Measurements from ENCODE around the gene MLF1. TPM values are rescaled to one million over a fixed set of nuclear protein-coding genes. Genes with fewer than 3 reads are reported as not detected.

Gene MLF1
- total RNA-seq = 1 to 10 TPM; 1.3 to 5.9 (median 1.7) TPM

- no peaks in the 10 kb centered on the region for H3K9me3 ChIP-seq
- peaks cover 0 to 17% (median 0%) of the 10 kb centered on the region in 3 donors for H3K4me1 ChIP-seq
- peak; percentile 67 for DNase-seq
- WGBS, 2 donors = 0 to 2% methylated on average over 16 to 30 of the region's 51 CpGs
- intact Hi-C loops (cut with DNase I) = no loop called here
- H3K36me3 ChIP-seq = no peaks in the 10 kb centered on the region
- peak within 1 kb of the TSS in 3 of 4 donors; percentile 70 to 80 (median 79) for H3K27ac ChIP-seq
- peak within 1 kb of the TSS; percentile 39 to 77 (median 58) for H3K4me3 ChIP-seq
- H3K27me3 ChIP-seq = no peaks in the 10 kb centered on the region
- peak in 1 of 4 donors; percentile 63 for TF ChIP-seq POLR2A (IDR thresholded peaks at IDR 0.05)
- peak in 1 of 6 experiments; percentile 18 for TF ChIP-seq CTCF (IDR thresholded peaks at IDR 0.05)
These were observed at the start of gene MLF1 for GRCh38 chr3:158570999-158571702. TSS of gene MLF1 (plus strand) at chr3:158571194. CDS start at chr3:158571301, 107 bp downstream.

GRCh38 chr3:158522221-158523136 is 48.5 kb upstream of the MLF1 start:
- no peak for TF ChIP-seq POLR2A (IDR thresholded peaks at IDR 0.05)
- TF ChIP-seq CTCF (IDR thresholded peaks at IDR 0.05) = no peak
- Histone ChIP-seq H3K4me3 (no peak overlapping the region), H3K9me3 (no peaks in the 10 kb centered on the region), H3K4me1 (no peaks in the 10 kb centered on the region), H3K27ac (no peak overlapping the region), H3K36me3 (no peaks in the 10 kb centered on the region), H3K27me3 (no peaks in the 10 kb centered on the region)
- intact Hi-C loops (cut with DNase I) = no loop called here
- 54 to 58% methylated on average over 4 of the region's 4 CpGs for WGBS, 2 donors
- DNase-seq = no peak

GRCh38 chr3:158528076-158528674 is 42.8 kb upstream of the MLF1 start:
- 88 to 99% methylated on average over 7 of the region's 7 CpGs for WGBS, 2 donors
- no peaks in the 10 kb centered on the region for H3K4me1 ChIP-seq
- intact Hi-C loops (cut with DNase I) = no loop called here
- TF ChIP-seq POLR2A (IDR thresholded peaks at IDR 0.05) (no peak), CTCF (IDR thresholded peaks at IDR 0.05) (no peak)
- H3K4me3 ChIP-seq = no peak overlapping the region
- DNase-seq = no peak
- no peaks in the 10 kb centered on the region for H3K36me3 ChIP-seq
- H3K27ac ChIP-seq = no peak overlapping the region
- H3K9me3 ChIP-seq = no peaks in the 10 kb centered on the region
- H3K27me3 ChIP-seq = no peaks in the 10 kb centered on the region

GRCh38 chr3:158531334-158531733 is 39.7 kb upstream of the MLF1 start:
- DNase-seq = no peak
- WGBS, 2 donors = 76 to 80% methylated on average over 5 of the region's 5 CpGs
- Histone ChIP-seq H3K36me3 (no peaks in the 10 kb centered on the region), H3K9me3 (no peaks in the 10 kb centered on the region), H3K27ac (no peak overlapping the region), H3K27me3 (no peaks in the 10 kb centered on the region), H3K4me3 (no peak overlapping the region), H3K4me1 (no peaks in the 10 kb centered on the region)
- TF ChIP-seq CTCF (IDR thresholded peaks at IDR 0.05) = no peak
- TF ChIP-seq POLR2A (IDR thresholded peaks at IDR 0.05) = no peak
- intact Hi-C loops (cut with DNase I) = no loop called here
